GM21786 (cell line): ENCODE data around the gene ZNF708.
"Not testable (repeated sequence)": the region's sequence is repeated elsewhere in the genome, so short reads cannot be mapped to it uniquely, and the experiment has no call there.

Experiments used
- ATAC-seq: cut with Tn5 transposase; IDR thresholded peaks from one replicate; pipeline ENCODE4 v1.9.1; 2021; ENCODE audit not compliant: unreplicated experiment

Gene ZNF708

GRCh38 chr19:21260164-21260847 lies 68.9 kb downstream of the ZNF708 start:
- no peak for ATAC-seq

- not testable (repeated sequence) for ATAC-seq
Measured at GRCh38 chr19:21259421-21260124, 69.6 kb downstream of the ZNF708 start.

DNA sequence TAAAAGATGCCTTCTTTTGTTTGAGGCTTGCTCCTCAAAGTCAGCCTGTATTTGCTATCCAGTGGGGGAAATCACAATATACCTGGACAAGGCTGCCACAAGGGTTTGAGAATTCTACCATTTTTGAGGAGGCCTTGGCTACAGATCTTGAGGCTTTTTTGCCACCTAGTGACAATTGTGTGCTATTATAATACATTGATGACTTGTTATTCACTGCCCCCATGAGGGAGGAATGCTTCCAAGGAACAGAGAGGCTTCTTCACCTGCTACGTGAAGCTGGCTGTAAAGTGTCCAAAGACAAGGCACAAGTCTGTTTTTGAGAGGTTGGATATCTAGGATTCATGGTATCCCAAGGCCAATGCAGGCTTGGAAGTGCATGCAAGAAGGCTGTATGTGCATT lies 72.5 kb downstream of the ZNF708 start:
- ATAC-seq: no peak
